IPS-NIHi7 (cell line): ENCODE data around the gene CAGE1.

Source experiments
- DNase-seq: peaks from one replicate; pipeline ENCODE4 v3.0.0; 2012; ENCODE audit warnings: mixed read lengths; ENCODE audit errors: extremely low spot score

The CAGE1 gene

GRCh38 chr6:7389451-7390225 is at the start of gene CAGE1, which contains the start of gene RIOK1:
CAGE1 (minus strand) TSS chr6:7389742; CDS start chr6:7387173, 2,569 bp downstream.
RIOK1 (plus strand) TSS chr6:7389808; CDS start chr6:7390003, 195 bp downstream.
- peak; percentile 97 for DNase-seq

GRCh38 chr6:7439228-7439627 is 49.7 kb upstream of the CAGE1 start:
- DNase-seq, result no peak

GRCh38 chr6:7438011-7438410 is 48.5 kb upstream of the CAGE1 start:
- DNase-seq, result no peak

GRCh38 chr6:7434672-7435071 is 45.1 kb upstream of the CAGE1 start:
- DNase-seq, result no peak

GRCh38 chr6:7433121-7433617 is 43.6 kb upstream of the CAGE1 start:
- no peak for DNase-seq

- no peak for DNase-seq
Observed at GRCh38 chr6:7432391-7433120, 43.0 kb upstream of the CAGE1 start.

- peak; percentile 71 for DNase-seq
Observed at GRCh38 chr6:7431674-7432390, 42.3 kb upstream of the CAGE1 start.

GRCh38 chr6:7431313-7431673 is 41.8 kb upstream of the CAGE1 start:
- no peak for DNase-seq

GRCh38 chr6:7426447-7427169 is 37.1 kb upstream of the CAGE1 start:
- DNase-seq, result no peak

- no peak for DNase-seq
Observed at GRCh38 chr6:7425808-7426190, 36.3 kb upstream of the CAGE1 start.

- peak; percentile 56 for DNase-seq
Observed at GRCh38 chr6:7424967-7425807, 35.6 kb upstream of the CAGE1 start.

- DNase-seq, result no peak
Observed at GRCh38 chr6:7424058-7424457, 34.5 kb upstream of the CAGE1 start.

- DNase-seq, result no peak
Observed at GRCh38 chr6:7421066-7421465, 31.5 kb upstream of the CAGE1 start.

GRCh38 chr6:7419065-7419464 is 29.5 kb upstream of the CAGE1 start:
- no peak for DNase-seq

- no peak for DNase-seq
Observed at GRCh38 chr6:7418238-7418905, 28.8 kb upstream of the CAGE1 start.

- no peak for DNase-seq
Observed at GRCh38 chr6:7417684-7418083, 28.1 kb upstream of the CAGE1 start.

- no peak for DNase-seq
Observed at GRCh38 chr6:7414811-7415210, 25.3 kb upstream of the CAGE1 start.

GRCh38 chr6:7413151-7413823 is 23.7 kb upstream of the CAGE1 start:
- DNase-seq, result peak; percentile 26

GRCh38 chr6:7411328-7411727 is 21.8 kb upstream of the CAGE1 start:
- DNase-seq, result no peak

GRCh38 chr6:7410851-7411250 is 21.3 kb upstream of the CAGE1 start:
- DNase-seq, result no peak
